WERI-Rb-1 (cell line): ENCODE data around the gene LRRC41.
A peak's percentile ranks its signal among the peaks of the same experiment; 100 is the strongest.

Experiments
- DNase-seq: peaks from one replicate; pipeline ENCODE4 v3.0.0-alpha.2; 2020
- H3K27ac ChIP-seq: fragments of 250-450 bp; sonication (Bioruptor Pico); 2 replicates; pipeline ENCODE4 v1.5.1; 2020; ENCODE audit warnings: mild to moderate bottlenecking, moderate library complexity
- H3K27me3 ChIP-seq: fragments of 250-450 bp; sonication (Bioruptor Pico); 2 replicates; pipeline ENCODE4 v1.5.1; 2021; ENCODE audit warnings: mild to moderate bottlenecking, low read depth, moderate library complexity; ENCODE audit not compliant: insufficient read depth, severe bottlenecking
- H3K36me3 ChIP-seq: fragments of 250-450 bp; sonication (Bioruptor Pico); 2 replicates; pipeline ENCODE4 v1.5.1; 2020; ENCODE audit warnings: mild to moderate bottlenecking, moderate library complexity
- H3K4me3 ChIP-seq: 2 replicates; pipeline ENCODE4 v1.5.1; 2011; ENCODE audit warnings: low read depth, mild to moderate bottlenecking, control low read depth, low read length
- H3K9me3 ChIP-seq: fragments of 250-450 bp; sonication (Bioruptor Pico); 2 replicates; pipeline ENCODE4 v1.5.1; 2021; ENCODE audit warnings: mild to moderate bottlenecking, moderate library complexity; ENCODE audit not compliant: severe bottlenecking
- CTCF ChIP-seq: IDR thresholded peaks from 2 replicates; pipeline ENCODE4 v1.5.1; 2011; ENCODE audit warnings: low read depth, mild to moderate bottlenecking, control low read depth, inconsistent platforms, low read length

LRRC41 gene

GRCh38 chr1:46303038-46303871, at the start of gene LRRC41, which contains the start of gene UQCRH:
TSS of gene LRRC41 (minus strand) at chr1:46303616. CDS start at chr1:46303322, 294 bp downstream.
TSS of gene UQCRH (plus strand) at chr1:46303698. CDS start at chr1:46303767, 69 bp downstream.
- H3K27me3 ChIP-seq = no peaks in the 10 kb centered on the region
- H3K9me3 ChIP-seq = no peaks in the 10 kb centered on the region
- H3K27ac ChIP-seq = peak within 1 kb of the TSS; percentile 99
- DNase-seq = peak; percentile 95
- peaks cover 30% of the 10 kb centered on the region for H3K36me3 ChIP-seq
- H3K4me3 ChIP-seq = peak within 1 kb of the TSS; percentile 98
- TF ChIP-seq CTCF = peak; percentile 13; the same call in 1 of the 2 replicates

GRCh38 chr1:46352363-46352762, 48.9 kb upstream of the LRRC41 start:
- H3K4me3 ChIP-seq = no peak overlapping the region
- no peak overlapping the region for H3K27ac ChIP-seq
- H3K36me3 ChIP-seq = peaks cover 23% of the 10 kb centered on the region
- TF ChIP-seq CTCF = no peak
- no peaks in the 10 kb centered on the region for H3K27me3 ChIP-seq
- no peaks in the 10 kb centered on the region for H3K9me3 ChIP-seq
- no peak for DNase-seq

GRCh38 chr1:46345281-46345680, 41.9 kb upstream of the LRRC41 start:
- TF ChIP-seq CTCF = no peak
- Histone ChIP-seq H3K27ac (no peak overlapping the region), H3K9me3 (no peaks in the 10 kb centered on the region), H3K4me3 (no peak overlapping the region), H3K27me3 (no peaks in the 10 kb centered on the region), H3K36me3 (peaks cover 19% of the 10 kb centered on the region)
- no peak for DNase-seq

GRCh38 chr1:46344481-46344880, 41.1 kb upstream of the LRRC41 start:
- H3K27me3 ChIP-seq = no peaks in the 10 kb centered on the region
- no peaks in the 10 kb centered on the region for H3K9me3 ChIP-seq
- TF ChIP-seq CTCF = no peak
- DNase-seq = no peak
- peaks cover 16% of the 10 kb centered on the region for H3K36me3 ChIP-seq
- H3K4me3 ChIP-seq = no peak overlapping the region
- H3K27ac ChIP-seq = no peak overlapping the region

- peaks cover 12% of the 10 kb centered on the region for H3K36me3 ChIP-seq
- DNase-seq = no peak
- no peak overlapping the region for H3K27ac ChIP-seq
- no peak for TF ChIP-seq CTCF
- no peaks in the 10 kb centered on the region for H3K27me3 ChIP-seq
- H3K4me3 ChIP-seq = no peak overlapping the region
- no peaks in the 10 kb centered on the region for H3K9me3 ChIP-seq
These were observed 40.3 kb upstream of the LRRC41 start for GRCh38 chr1:46343705-46344104.
